Ureter (tissue), 1 donor: ENCODE measurements around the gene BHMT2. TPM values are rescaled to one million over a fixed set of nuclear protein-coding genes. Genes with fewer than 3 reads are reported as not detected.

Experiments
- DNase-seq: peaks from one replicate; pipeline ENCODE4 v3.0.0-alpha.2; 2020; ENCODE audit warnings: low spot score
- total RNA-seq: library from RNA; stranded (reverse); gene quantifications from one replicate; pipeline ENCODE4 v1.2.4, GENCODE V29; 2023
- donor health status: DM: yes; HTN: yes; CAD: no.

Gene BHMT2
- total RNA-seq, 1 donor from 2014 or later: 18.3 TPM

DNA sequence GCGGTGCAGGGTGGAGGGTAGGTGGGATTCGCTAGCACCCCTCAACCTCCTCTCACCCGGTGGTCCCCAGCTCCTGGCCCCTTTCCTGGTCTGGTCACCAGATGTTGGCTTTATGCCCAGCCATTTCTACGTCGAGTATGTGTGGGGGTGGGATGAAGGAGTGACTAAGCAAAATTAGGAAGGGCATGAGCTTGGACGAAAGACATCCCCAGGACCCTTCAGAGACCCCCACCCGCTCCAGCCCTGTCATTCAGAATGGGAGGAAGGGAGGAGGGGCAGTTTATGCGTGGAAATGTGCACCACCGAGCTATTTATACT lies 742 bp downstream of the BHMT2 start:
- DNase-seq: no peak

DNA sequence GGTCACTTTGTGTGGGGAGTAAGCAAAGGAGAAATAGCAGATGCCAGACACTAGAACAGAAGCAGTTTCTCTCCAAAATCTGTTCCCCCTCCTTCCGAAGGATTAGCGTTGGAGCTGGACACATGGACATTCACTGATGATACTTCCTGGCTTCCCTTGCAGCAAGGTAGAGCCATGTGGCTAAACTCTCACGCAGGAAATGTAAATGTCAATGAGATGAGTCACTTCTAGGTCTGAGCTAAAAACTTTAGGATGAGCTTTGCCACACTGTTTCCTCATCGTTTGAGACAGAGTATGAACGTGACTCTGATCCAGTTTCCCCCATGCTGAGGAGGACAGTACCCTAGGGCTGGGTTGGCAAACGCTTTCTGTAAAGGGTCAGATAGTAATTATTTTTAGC lies 5.1 kb downstream of the BHMT2 start:
- DNase-seq: no peak

DNA sequence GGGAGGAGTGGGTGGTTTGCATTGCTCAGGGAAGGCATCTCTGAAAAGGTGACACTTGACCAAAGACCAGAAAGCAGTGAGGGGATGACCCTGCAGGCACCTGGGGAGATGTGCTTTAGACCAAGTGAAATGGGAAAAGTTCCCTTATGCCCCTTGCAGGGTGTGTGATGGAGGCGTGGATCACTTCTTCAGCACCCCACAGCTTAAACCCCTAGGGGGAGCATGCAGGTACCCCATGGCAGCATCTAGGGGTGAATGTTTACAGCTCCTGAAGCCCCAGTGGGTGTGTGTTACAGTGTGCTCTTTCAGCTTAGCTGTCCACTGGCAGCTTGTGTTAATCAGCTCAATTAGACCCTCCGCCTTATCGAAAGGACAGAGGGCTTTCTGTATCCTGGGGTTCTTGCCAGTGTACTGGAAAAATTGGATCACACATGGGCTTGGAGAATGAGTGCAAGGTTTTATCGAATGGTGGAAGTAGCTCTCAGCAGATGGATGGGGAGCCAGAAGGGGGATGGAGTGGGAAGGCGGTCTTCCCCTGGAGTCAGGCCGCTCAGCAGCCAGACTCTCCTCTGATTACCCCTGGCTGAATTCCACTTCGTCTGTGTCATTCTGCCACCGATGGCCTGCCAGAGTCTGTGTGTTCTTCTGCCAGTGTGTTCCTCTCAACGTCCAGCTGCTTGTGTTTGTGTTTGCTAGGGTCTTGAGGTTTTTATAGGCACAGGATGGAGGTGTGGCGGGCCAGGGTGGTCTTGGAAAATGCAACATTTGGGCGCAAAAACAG lies 6.3 kb downstream of the BHMT2 start:
- DNase-seq: no peak

DNA sequence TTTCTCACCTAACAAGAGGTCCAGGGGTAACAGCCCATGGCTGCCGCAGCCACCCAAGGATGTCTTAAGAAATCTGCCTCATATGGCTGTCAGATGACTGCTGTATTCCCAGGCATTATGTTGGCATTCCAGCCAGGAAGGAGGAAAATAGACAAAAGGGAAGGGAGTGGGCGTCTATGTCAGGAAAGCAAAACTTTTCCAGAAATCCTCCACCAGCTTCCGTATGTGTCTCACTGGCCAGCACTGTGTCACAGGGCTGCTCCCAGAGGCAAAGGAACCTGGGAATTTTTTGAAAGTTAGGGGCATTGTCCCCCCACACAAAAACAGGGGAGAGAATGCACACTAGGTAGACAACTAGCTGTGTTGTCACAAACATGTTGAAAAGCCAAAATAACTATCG lies 7.3 kb downstream of the BHMT2 start:
- no peak for DNase-seq

DNA sequence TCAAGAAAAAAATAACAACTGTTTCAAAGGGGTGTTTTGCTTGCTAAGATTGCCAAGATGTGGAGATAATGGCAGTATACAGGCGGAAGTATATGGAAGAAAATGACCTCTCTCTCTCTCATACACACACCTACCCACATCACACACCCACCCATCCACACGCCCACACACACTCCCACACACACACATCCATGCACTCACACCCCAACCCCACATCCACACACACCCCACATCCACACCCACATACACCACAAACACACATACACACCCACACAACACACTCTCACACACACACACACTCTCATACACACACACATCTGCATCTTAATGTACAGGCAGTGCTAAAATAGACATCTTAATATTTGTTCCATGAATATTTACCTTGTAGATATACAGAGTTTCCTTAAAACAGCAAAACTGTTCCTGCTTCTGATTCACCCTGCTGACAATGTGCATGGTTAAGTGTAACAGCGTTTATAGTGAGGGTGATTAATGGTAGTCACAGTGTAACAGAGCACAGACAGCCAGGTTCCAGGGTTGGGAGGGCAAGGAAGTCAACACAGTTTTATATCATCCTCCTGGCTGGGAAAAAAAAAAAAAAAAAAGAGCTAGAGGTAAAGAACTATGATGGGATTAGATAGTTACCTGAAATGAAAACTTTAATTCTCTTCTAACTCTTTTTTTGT lies 8.3 kb downstream of the BHMT2 start:
- no peak for DNase-seq

DNA sequence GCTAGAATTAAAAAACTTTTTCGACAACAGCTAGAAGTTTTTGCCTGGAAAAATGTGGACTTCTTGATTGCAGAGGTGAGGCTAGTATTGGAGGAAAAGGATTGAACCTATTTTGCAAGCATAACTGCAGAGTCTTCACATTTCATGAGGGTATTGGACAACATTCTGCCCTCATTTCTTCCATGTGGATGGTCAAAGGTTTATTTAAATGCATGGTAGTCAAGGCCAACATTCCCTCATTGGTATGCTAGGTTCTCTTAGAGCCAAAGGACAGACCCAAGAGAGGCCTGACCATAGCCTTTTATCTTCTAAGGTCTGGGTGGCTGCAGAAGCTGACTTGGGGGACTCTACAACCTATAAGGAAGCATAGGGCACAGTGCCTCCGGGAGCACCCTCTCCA lies 11.2 kb downstream of the BHMT2 start:
- DNase-seq: no peak

DNA sequence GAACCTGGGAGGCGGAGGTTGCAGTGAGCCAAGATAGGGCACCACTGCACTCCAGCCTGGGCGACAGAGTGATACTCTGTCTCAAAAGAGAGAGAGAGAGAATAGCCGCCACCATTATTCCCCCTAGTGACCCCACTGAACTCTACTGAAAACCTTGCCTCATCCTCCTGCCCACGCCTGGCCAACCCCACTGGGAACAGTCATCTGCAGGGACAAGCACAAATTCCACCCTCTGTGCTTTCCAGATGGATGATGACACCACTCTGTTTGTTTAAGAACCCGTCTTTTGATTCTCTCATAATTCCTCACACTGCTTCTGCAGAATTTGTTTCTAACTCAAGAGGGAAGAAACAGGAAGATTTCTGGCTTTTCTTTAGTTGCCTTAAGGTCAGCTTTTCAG lies 12.2 kb downstream of the BHMT2 start:
- no peak for DNase-seq

DNA sequence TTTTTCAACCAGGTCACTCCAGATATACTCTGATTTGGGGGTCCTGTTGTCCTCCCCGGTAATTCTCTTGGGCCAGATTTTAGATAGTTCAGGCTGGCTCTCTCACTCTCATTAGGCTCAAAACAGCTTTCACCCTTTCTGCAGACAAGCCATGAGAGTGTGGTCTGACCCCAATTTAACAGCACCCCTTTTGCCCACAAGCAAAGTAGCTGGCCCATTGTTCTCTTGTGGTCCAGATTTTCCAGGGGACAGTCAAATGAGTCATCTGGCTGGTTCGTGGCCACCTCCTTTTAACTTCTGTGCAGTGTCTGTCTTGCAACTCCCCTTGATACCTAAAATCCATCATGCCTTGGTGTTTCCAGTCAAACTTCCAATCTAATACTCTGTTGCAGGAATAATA lies 16.5 kb downstream of the BHMT2 start:
- DNase-seq: no peak

DNA sequence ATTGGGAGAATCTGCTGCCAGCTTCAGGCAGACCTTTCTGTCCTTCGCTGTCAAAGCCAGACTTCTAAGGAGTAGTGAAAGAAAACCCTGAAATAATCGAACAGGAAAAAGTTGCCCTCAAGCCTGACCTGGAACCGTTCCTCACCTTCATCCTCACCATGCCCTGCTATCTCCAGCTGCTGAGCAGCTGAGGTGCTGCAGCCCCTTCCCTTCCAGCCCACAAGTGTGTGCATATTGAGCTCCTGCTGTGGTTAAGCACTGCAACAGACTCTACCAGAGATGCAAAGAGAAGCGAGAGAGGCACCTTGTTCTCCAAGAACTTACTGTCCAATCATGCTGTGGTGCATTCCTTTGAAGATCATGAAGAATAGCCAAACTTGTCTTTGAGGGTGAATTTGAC lies 18.9 kb downstream of the BHMT2 start:
- DNase-seq: no peak

DNA sequence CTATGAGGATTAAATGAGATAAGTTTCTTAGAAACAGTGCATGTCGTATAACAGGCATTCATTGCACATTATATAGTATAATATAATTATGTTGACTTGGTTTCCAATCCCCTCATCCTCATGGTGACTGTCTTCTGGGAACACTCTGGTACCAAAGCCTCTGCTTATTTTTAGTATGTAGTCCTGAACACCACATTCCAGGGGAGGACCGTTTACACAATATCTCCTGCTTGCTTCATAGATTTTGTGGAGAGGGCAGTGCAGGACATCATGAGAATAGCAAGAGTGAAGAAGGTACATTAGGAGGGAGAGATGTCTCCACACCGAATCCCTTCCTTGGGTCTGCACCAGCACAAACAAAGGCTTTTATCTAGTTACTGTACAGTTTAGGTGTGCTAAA lies 21.5 kb downstream of the BHMT2 start:
- DNase-seq: no peak

DNA sequence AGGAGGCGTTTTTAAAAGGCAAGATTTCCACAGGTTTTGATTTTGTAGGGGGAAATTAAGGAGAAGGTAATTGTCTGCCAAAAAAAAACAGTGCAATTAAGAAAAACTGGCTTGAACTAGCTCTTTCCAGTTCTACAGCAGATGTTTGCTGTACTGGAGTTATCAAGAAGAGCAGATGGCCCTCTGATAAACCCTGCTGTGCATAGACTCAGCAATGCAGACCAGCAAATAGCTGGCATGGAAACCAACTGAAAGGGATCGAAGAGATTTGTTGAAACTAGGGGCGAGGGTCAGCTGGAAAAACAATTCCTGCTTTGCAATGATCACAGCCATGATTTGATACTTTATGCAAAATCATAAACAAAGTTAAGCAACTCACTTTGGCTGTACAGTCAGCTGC lies 24.2 kb downstream of the BHMT2 start:
- no peak for DNase-seq

DNA sequence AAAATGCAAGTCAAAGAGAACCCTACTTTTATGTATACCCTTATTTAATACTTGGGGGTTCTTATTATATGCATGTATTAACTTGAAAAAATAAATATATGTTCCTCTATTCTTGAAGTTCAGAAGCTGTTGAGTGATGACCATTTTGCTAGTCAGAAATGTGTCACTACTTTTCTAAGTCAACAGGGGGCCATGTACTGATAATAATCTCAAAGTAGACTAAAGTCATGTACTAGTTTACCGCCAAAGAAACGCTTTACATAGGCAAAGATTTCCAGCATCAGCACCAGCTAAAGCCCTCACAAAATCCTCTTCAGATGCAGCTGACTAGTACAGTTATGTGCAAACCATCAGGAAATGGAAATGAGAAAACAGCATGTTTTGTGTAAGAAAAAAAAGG lies 36.3 kb downstream of the BHMT2 start:
- DNase-seq: no peak

DNA sequence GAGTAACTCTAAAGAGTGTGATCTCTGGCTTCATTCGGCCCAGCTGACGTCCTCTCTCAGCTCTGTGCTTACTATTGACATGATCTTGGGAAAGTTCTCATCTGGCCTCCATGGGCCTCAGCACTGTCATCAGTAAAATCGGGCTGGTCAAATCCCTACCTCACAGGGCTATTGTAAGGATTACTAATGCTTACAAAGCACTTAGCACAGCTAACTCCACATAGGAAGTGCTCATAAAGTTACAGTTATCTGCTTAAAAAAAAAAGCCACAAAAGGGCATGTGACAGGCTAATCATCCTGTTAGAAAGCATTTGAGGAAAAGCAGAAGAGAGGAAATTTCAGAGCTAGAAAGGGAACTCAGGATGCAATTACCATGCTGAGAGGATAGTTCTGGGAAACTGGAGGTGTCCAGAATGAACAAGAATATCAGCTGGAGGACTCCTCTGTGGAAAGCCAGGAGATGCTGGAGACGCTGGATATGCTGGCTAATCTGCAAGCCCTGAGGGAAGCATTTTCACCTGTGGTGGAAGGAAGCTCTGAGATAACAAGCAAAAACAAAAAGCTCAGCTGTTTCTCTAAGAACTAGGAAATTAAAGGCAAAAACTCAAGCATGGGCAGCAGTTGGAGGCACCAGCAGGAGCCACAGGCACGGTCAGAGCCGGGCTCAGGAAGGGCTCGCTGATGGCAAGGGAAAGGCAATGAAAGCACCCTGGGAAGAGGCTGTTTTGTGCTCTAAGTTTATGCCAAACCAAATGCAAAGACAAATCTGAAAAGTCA lies 37.6 kb downstream of the BHMT2 start:
- no peak for DNase-seq

DNA sequence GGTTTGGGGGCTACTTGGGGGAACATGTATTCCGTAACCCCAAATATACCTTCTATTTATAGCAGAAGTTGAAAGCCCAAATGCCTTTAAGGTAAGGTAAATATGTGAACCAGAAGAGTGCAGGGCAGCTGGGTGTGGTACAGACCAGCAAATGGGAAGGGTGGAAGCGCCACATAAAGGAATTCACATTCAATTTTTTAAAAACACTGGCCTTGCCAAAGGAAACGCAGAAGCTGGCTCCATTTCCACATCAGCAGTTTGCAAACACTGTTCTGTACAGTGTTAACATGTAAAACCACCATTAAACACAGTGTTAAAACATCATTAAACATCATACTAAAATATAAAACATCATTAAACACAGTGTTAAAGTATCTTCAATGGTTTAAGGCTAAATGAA lies 38.5 kb downstream of the BHMT2 start:
- DNase-seq: no peak

DNA sequence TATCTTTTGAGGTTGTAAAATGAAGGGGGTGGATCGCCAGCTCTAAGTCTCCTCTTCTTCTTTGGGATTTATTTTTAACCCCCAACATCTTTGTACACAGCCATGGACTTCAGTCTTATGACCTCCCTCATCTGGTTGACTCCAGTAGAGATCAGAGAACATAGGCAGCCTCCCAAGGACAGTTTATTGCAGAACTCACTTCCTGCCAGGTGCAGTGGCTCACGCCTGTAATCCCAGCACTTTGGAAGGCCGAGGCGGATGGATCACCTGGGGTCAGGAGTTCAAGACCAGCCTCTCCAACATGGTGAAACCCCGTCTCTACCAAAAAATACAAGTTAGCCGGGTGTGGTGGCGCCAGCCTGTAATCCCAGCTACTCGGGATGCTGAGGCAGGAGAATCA lies 39.2 kb downstream of the BHMT2 start:
- no peak for DNase-seq

DNA sequence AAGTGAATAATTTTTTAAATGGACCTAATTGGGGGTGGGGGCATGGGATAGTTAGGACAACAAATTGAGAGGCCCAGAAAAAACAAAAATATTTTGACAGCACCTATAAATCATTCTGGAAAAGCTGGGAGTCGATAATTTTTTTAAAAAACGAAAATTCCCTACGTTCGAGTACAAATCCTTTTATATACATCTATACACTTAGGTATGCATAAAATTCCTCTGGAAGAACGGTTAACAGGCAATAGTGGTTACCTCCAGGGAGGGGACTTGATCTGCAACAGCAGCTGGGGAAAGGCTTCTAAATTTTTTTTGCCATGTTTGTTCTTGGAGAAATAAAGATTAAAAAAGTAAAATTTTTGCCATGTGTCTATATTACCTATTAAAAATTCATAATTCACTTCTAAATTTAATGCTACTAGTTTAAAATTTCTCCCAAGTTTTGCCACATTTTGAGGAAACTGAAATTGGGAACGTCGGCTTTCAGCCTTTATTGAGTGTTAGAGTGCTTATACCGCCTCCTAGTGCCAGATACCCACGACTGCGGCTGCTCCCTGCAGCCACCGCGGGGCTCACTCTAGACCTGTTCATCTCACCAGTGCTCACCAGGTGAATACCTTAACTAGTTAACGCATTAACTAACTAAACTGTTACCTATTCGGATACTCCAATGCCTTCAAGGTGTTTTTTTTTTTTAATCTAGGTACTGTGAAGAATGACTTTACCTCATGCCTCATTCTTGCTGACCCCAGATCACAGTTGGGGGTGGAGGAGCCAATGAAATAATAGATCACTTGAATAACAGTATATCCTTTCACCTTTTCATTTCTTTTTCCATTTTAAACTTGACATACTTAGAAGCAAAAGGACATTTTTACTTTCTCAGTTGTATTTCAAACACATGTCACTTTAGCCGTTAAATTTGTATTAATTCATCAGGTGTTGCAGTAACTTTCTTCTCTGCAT lies 40.2 kb downstream of the BHMT2 start:
- DNase-seq: no peak

DNA sequence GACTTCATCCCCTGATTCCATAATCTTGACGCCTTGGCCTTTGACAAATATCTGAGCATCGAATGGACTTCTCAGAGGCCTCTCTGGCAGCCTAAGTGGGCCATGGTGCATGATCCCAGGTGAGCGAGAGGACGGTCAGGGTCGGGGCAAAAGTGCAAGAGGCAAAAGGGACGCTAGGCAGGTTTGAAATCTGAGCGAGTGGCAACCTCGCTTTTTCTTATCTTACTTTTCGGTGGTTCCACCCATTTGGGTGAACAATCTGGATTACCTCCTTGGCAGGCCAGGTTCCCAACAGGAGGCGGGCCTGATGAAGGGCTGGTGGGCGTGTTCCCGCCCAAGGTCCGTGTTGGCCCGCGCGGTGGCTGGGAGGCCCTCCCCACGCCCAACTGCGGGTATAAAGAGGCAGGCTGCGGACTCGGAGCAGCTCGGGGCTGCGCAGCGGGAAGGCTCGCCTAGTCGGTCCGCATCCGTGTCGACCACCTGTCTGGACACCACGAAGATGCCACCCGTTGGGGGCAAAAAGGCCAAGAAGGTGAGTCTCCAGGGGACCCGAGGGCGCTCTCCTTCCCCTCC lies 41.9 kb downstream of the BHMT2 start, which contains the start of gene BHMT:
Gene BHMT, plus strand, starts transcription at position 423 of the 573 bp plus-strand sequence. Its CDS starts 77 bp downstream, at position 500.
- no peak for DNase-seq

DNA sequence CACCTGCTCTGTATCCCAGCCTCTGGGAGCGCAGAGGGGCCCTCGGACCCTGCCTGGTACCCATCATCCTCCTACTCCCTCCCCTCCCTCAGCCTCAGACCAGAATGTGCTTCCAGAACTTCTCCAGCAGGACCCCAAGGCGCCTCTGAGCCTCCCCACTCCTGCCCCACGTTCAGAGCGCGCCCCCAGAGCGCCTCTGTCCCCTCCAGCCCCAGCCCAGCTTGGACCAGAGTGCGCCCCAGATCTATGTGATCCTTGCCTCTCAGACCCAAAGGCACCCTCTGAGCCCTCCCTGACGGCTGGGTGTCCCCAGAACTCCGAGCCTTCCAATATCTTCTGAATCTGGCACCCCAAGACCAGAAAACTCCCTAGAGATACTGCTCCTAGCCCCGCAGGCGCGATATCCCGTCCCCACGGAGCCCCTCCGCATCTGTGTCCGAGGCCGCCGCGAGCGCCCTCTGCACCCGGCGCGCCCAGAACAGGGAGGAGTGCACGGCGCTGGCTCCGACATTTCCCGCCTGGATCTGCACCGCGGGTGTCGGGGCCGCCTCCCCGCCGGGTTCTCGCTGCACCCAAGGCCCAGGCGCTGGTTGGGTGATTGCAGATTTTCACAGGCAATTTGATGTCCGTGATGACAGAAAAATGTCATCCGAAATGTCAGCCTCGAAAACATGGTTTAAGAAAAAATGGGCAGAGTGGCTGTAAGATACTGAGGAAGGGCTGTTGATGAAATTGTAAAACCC lies 42.6 kb downstream of the BHMT2 start:
- DNase-seq: no peak

DNA sequence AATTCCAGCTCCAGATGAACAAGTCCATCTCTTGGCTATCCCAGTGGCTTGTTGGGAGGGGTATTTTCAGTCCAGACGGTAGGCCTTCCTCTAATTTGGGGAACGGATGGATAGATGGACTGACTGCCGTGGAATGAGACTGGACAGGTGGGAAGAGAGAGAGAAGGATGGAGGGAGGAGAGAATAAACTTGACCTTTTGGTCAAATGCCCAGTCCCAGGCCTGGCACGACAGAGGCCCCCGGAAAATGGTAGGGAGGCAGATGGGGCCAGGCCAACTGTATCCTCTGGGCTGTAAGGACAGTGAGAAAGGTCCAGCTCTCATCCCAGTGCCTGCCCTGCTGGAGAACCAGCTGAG lies 43.1 kb downstream of the BHMT2 start:
- DNase-seq: no peak

DNA sequence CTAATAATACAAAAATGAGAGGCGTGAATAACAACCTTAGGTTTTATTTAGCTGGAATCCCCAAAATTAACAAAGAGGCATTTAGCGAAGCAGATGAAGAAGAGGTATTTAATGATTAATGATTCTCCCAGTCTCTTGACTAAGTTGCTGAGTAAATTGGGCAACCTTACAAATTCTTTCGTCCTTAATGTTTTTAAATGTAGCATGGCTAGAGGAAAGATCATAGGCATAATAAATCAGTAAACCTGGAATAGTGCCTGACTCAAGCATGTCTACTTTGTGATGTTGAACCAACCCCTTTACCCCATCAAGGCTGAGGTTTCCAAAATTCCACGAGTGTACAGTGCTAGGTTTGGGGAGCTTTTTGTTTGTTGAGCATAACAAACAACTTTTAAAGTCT lies 49.9 kb downstream of the BHMT2 start:
- no peak for DNase-seq

DNA sequence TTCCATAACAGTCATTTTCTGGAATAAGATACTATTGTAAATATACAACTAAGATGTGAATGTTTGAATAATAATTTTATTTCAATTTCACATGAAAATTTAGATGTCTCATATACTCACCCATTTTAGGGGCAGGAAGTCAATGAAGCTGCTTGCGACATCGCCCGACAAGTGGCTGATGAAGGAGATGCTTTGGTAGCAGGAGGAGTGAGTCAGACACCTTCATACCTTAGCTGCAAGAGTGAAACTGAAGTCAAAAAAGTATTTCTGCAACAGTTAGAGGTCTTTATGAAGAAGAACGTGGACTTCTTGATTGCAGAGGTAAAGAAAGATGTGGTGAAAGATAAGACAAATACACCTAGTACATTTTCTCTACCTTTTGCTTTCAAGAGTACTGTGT lies 50.7 kb downstream of the BHMT2 start:
- DNase-seq: no peak
